Measurements from ENCODE around the gene GPR151.

GPR151 gene

DNA sequence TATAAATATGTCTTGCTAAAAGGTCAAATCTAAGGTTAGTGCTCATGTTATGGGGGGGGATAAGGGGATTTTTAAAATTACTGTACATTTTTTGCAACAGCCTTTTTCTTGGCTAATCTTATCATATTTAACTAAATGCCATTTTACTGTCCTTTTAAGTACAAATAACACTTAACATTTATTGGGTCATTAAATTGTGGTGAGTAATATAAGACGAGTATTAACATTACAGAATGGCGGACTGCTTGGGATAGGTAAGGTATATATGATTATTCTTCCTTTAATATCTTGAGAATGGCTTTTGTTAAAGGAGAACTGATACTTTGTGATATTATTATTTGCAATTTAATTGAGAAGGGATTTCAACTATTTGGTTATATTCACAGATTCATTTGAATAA, 33.2 kb downstream of the GPR151 start:
- Histone ChIP-seq H4K91ac (ENCODE audit: low read length) (no peak overlapping the region), H3K18ac (ENCODE audit: low read depth in 1 of 2, low read length in 2 of 2) (no peak overlapping the region), H3K14ac (ENCODE audit: low read length in 2 of 2) (no peak overlapping the region), H2BK120ac (ENCODE audit: low read depth, low read length) (no peak overlapping the region), H2AFZ (ENCODE audit: low read depth, low read length) (no peak overlapping the region), H3K9me3 (ENCODE audit: control insufficient read depth, low read length) (no peaks in the 10 kb centered on the region), H3K4me1 (ENCODE audit: control insufficient read depth, insufficient read depth, low read depth, low read length) (no peaks in the 10 kb centered on the region), H3K4me3 (ENCODE audit: insufficient read depth in 1 of 2, low read depth in 1 of 2, low read length in 2 of 2) (no peak overlapping the region), H2BK5ac (ENCODE audit: low read depth, low read length, poor library complexity, severe bottlenecking) (no peak overlapping the region), H2AK5ac (ENCODE audit: low read length, severe bottlenecking) (no peak overlapping the region), H3K4me2 (ENCODE audit: low read length, poor library complexity, severe bottlenecking) (no peak overlapping the region), H3K4ac (ENCODE audit: low read depth in 1 of 2, low read length in 2 of 2) (no peak overlapping the region), H3K27me3 (ENCODE audit: control insufficient read depth in 1 of 2, insufficient read depth in 1 of 2, low read length in 2 of 2) (no peaks in the 10 kb centered on the region), H2BK15ac (ENCODE audit: low read depth, poor library complexity, severe bottlenecking) (no peak overlapping the region), H3K27ac (ENCODE audit: low read length, poor library complexity, severe bottlenecking) (no peak overlapping the region), H3K9ac (ENCODE audit: low read length) (no peak overlapping the region), H4K8ac (ENCODE audit: low read length) (no peak overlapping the region), H3K23ac (ENCODE audit: low read length in 2 of 2) (no peak overlapping the region), H3K36me3 (ENCODE audit: control insufficient read depth in 1 of 2, insufficient read depth in 2 of 2, low read depth in 1 of 2, low read length in 2 of 2) (peaks cover 7 to 98% of the 10 kb centered on the region in 2 experiments), H2BK12ac (ENCODE audit: low read length in 2 of 2) (no peak overlapping the region), H3K79me1 (replicated peaks; ENCODE audit: low read length, poor library complexity, severe bottlenecking) (peaks cover 9% of the 10 kb centered on the region)
- WGBS: no CpG with 5 or more reads among the region's 2 CpGs
- no peak for DNase-seq

DNA sequence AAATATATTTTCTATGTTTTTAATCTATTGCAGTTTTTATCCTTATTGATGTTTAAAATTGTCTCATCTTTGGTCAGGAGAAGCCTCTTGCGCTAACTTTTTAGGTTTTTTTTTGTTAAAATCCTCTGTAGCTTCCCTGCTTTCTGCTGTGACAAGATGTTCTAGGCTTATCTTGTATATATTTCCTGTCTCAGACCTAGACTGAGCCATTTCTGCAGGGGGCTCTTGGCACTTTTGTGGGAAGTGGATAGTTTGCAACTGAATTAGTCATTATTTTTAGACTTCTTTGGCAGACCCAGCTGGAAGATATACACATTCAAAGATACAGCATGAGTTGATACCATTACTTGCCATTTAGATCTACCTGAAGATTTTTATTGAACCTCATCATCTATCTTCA, 40.1 kb downstream of the GPR151 start:
- Histone ChIP-seq H3K27me3 (ENCODE audit: control insufficient read depth in 1 of 2, insufficient read depth in 1 of 2, low read length in 2 of 2) (no peaks in the 10 kb centered on the region), H3K23ac (ENCODE audit: low read length in 2 of 2) (no peak overlapping the region), H3K18ac (ENCODE audit: low read depth in 1 of 2, low read length in 2 of 2) (no peak overlapping the region), H2BK120ac (ENCODE audit: low read depth, low read length) (no peak overlapping the region), H3K36me3 (ENCODE audit: control insufficient read depth in 1 of 2, insufficient read depth in 2 of 2, low read depth in 1 of 2, low read length in 2 of 2) (peaks cover 8 to 93% of the 10 kb centered on the region in 2 experiments), H2BK12ac (ENCODE audit: low read length in 2 of 2) (no peak overlapping the region), H3K4ac (ENCODE audit: low read depth in 1 of 2, low read length in 2 of 2) (no peak overlapping the region), H2BK5ac (ENCODE audit: low read depth, low read length, poor library complexity, severe bottlenecking) (no peak overlapping the region), H3K14ac (ENCODE audit: low read length in 2 of 2) (no peak overlapping the region), H3K4me2 (ENCODE audit: low read length, poor library complexity, severe bottlenecking) (no peak overlapping the region), H4K8ac (ENCODE audit: low read length) (no peak overlapping the region), H3K4me3 (ENCODE audit: insufficient read depth in 1 of 2, low read depth in 1 of 2, low read length in 2 of 2) (no peak overlapping the region), H3K4me1 (ENCODE audit: control insufficient read depth, insufficient read depth, low read depth, low read length) (no peaks in the 10 kb centered on the region), H3K79me1 (replicated peaks; ENCODE audit: low read length, poor library complexity, severe bottlenecking) (peaks cover 21% of the 10 kb centered on the region), H3K9me3 (ENCODE audit: control insufficient read depth, low read length) (no peaks in the 10 kb centered on the region), H2AK5ac (ENCODE audit: low read length, severe bottlenecking) (no peak overlapping the region), H3K27ac (ENCODE audit: low read length, poor library complexity, severe bottlenecking) (no peak overlapping the region), H2BK15ac (ENCODE audit: low read depth, poor library complexity, severe bottlenecking) (no peak overlapping the region), H4K91ac (ENCODE audit: low read length) (no peak overlapping the region), H2AFZ (ENCODE audit: low read depth, low read length) (no peak overlapping the region), H3K9ac (ENCODE audit: low read length) (no peak overlapping the region)
- DNase-seq: no peak
- 100% methylated on average over 1 of the region's 1 CpG for WGBS

DNA sequence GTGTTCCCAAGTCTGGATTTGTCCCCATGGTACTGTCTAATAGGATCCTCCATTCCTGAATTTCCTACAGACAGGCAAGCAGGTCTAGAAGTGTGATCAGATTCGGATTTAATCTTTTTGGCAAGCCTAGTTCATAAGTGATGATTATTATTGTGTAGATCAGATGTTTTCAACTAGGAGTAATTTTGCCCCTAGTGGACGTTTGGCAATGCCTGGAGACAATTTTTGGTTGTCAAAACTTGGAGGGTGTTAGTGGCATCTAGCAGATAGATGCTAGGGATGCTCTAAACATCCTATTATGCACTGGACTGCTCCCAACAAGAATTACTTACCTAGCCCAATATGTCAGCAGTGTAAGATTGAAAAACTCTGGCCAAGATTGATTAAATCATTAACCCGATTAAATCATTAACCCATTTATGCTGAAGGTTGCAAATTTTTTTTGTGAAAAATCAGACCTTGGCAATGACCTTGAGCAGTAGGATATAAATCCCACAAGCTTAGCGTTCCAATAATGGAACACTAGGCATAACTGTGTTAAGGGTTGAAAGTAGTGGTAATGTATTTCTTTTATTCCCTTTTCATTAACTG, 40.7 kb downstream of the GPR151 start:
- no peak overlapping the region for H3K4me2 ChIP-seq (ENCODE audit: low read length, poor library complexity, severe bottlenecking)
- WGBS: 91% methylated on average over 4 of the region's 4 CpGs
- H2AFZ ChIP-seq (ENCODE audit: low read depth, low read length): no peak overlapping the region
- H3K36me3 ChIP-seq (ENCODE audit: control insufficient read depth in 1 of 2, insufficient read depth in 2 of 2, low read depth in 1 of 2, low read length in 2 of 2): peaks cover 8 to 93% of the 10 kb centered on the region in 2 experiments
- peaks cover 19% of the 10 kb centered on the region for H3K79me1 ChIP-seq (replicated peaks; ENCODE audit: low read length, poor library complexity, severe bottlenecking)
- no peak overlapping the region for H2BK120ac ChIP-seq (ENCODE audit: low read depth, low read length)
- H3K14ac ChIP-seq (ENCODE audit: low read length in 2 of 2): no peak overlapping the region
- H2BK15ac ChIP-seq (ENCODE audit: low read depth, poor library complexity, severe bottlenecking): no peak overlapping the region
- no peak overlapping the region for H3K18ac ChIP-seq (ENCODE audit: low read depth in 1 of 2, low read length in 2 of 2)
- H3K27me3 ChIP-seq (ENCODE audit: control insufficient read depth in 1 of 2, insufficient read depth in 1 of 2, low read length in 2 of 2): no peaks in the 10 kb centered on the region
- no peaks in the 10 kb centered on the region for H3K4me1 ChIP-seq (ENCODE audit: control insufficient read depth, insufficient read depth, low read depth, low read length)
- H3K4ac ChIP-seq (ENCODE audit: low read depth in 1 of 2, low read length in 2 of 2): no peak overlapping the region
- H2BK5ac ChIP-seq (ENCODE audit: low read depth, low read length, poor library complexity, severe bottlenecking): no peak overlapping the region
- DNase-seq: no peak
- H3K9me3 ChIP-seq (ENCODE audit: control insufficient read depth, low read length): no peaks in the 10 kb centered on the region
- H2AK5ac ChIP-seq (ENCODE audit: low read length, severe bottlenecking): no peak overlapping the region
- H3K4me3 ChIP-seq (ENCODE audit: insufficient read depth in 1 of 2, low read depth in 1 of 2, low read length in 2 of 2): no peak overlapping the region
- H3K9ac ChIP-seq (ENCODE audit: low read length): no peak overlapping the region
- no peak overlapping the region for H2BK12ac ChIP-seq (ENCODE audit: low read length in 2 of 2)
- H3K27ac ChIP-seq (ENCODE audit: low read length, poor library complexity, severe bottlenecking): no peak overlapping the region
- no peak overlapping the region for H3K23ac ChIP-seq (ENCODE audit: low read length in 2 of 2)
- no peak overlapping the region for H4K8ac ChIP-seq (ENCODE audit: low read length)
- no peak overlapping the region for H4K91ac ChIP-seq (ENCODE audit: low read length)

DNA sequence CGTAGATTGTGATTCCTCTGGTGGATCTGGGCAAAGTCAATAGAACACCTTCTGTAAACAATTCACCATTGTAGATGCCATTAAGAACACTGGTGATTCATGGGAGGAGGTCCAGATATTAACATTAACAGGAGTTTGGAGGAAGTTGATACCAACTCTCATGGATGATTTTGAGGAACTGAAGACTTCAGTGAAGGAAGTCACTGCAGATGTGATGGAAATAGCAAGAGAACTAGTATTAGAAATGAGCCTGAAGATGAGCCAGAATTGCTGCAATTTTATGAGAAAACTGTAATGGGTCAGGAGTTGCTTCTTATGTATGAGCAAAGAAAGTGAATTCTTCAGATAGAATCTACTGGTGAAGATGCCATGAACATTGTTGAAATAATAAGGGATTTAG, 41.9 kb downstream of the GPR151 start:
- no peak overlapping the region for H3K18ac ChIP-seq (ENCODE audit: low read depth in 1 of 2, low read length in 2 of 2)
- no peaks in the 10 kb centered on the region for H3K4me1 ChIP-seq (ENCODE audit: control insufficient read depth, insufficient read depth, low read depth, low read length)
- H3K4ac ChIP-seq (ENCODE audit: low read depth in 1 of 2, low read length in 2 of 2): no peak overlapping the region
- H4K8ac ChIP-seq (ENCODE audit: low read length): no peak overlapping the region
- H2BK120ac ChIP-seq (ENCODE audit: low read depth, low read length): no peak overlapping the region
- no peak overlapping the region for H3K23ac ChIP-seq (ENCODE audit: low read length in 2 of 2)
- no peaks in the 10 kb centered on the region for H3K27me3 ChIP-seq (ENCODE audit: control insufficient read depth in 1 of 2, insufficient read depth in 1 of 2, low read length in 2 of 2)
- no peak overlapping the region for H2BK15ac ChIP-seq (ENCODE audit: low read depth, poor library complexity, severe bottlenecking)
- no peak for DNase-seq
- H2AK5ac ChIP-seq (ENCODE audit: low read length, severe bottlenecking): no peak overlapping the region
- no peak overlapping the region for H2BK12ac ChIP-seq (ENCODE audit: low read length in 2 of 2)
- H3K4me2 ChIP-seq (ENCODE audit: low read length, poor library complexity, severe bottlenecking): no peak overlapping the region
- H3K9me3 ChIP-seq (ENCODE audit: control insufficient read depth, low read length): no peaks in the 10 kb centered on the region
- no peak overlapping the region for H3K27ac ChIP-seq (ENCODE audit: low read length, poor library complexity, severe bottlenecking)
- H3K36me3 ChIP-seq (ENCODE audit: control insufficient read depth in 1 of 2, insufficient read depth in 2 of 2, low read depth in 1 of 2, low read length in 2 of 2): peaks cover 8 to 92% of the 10 kb centered on the region in 2 experiments
- 100% methylated on average over 1 of the region's 1 CpG for WGBS
- no peak overlapping the region for H3K9ac ChIP-seq (ENCODE audit: low read length)
- H3K79me1 ChIP-seq (replicated peaks; ENCODE audit: low read length, poor library complexity, severe bottlenecking): peaks cover 21% of the 10 kb centered on the region
- no peak overlapping the region for H4K91ac ChIP-seq (ENCODE audit: low read length)
- H3K14ac ChIP-seq (ENCODE audit: low read length in 2 of 2): no peak overlapping the region
- H2BK5ac ChIP-seq (ENCODE audit: low read depth, low read length, poor library complexity, severe bottlenecking): no peak overlapping the region
- H2AFZ ChIP-seq (ENCODE audit: low read depth, low read length): no peak overlapping the region
- no peak overlapping the region for H3K4me3 ChIP-seq (ENCODE audit: insufficient read depth in 1 of 2, low read depth in 1 of 2, low read length in 2 of 2)

All from mesenchymal stem cell (in vitro differentiated cells and primary cell).